Right lobe of liver (tissue), 6 donors: ENCODE results near the gene ECE1. TPM values are rescaled to one million over a fixed set of nuclear protein-coding genes. Genes with fewer than 3 reads are reported as not detected.
"Not testable (repeated sequence)": the region's sequence is repeated elsewhere in the genome, so short reads cannot be mapped to it uniquely, and the experiment has no call there.

Experiments
- ATAC-seq, 4 donors: fragments of 200-7000 bp; cut with Tn5 transposase; one replicate each; pipeline ENCODE4 v1.9.1; 2020; ENCODE audit warnings: mild to moderate bottlenecking in 4 of 4, moderate library complexity in 4 of 4
- DNase-seq, 3 donors: peaks; one replicate each; pipeline ENCODE4 v3.0.0-alpha.2; 2020
- H3K27ac ChIP-seq, 3 donors: fragments of 200-600 bp; one replicate each; pipeline ENCODE4 v1.8.0; 2022
- H3K27me3 ChIP-seq, 2 donors: fragments of 200-600 bp; one replicate each; pipeline ENCODE4 v1.8.0; 2022
- H3K36me3 ChIP-seq, 4 donors: fragments of 200-600 bp; sonication (generic) in 1 of 4; one replicate each; pipeline versions ENCODE4 v1.5.1 to v1.8.0; 2017 to 2022; ENCODE audit warnings: control low read depth in 1 of 4
- H3K4me1 ChIP-seq, 4 donors: fragments of 200-600 bp; sonication (generic) in 1 of 4; one replicate each; pipeline versions ENCODE4 v1.5.1 to v1.8.0; 2017 to 2022; ENCODE audit warnings: control low read depth in 1 of 4
- H3K4me3 ChIP-seq, 3 donors: fragments of 200-600 bp; one replicate each; pipeline ENCODE4 v1.8.0; 2022
- H3K9me3 ChIP-seq, 4 donors: fragments of 200-600 bp; sonication (generic) in 1 of 4; one replicate each; pipeline versions ENCODE4 v1.5.1 to v1.8.0; 2017 to 2022; ENCODE audit warnings: control low read depth in 1 of 4
- POLR2A ChIP-seq: fragments of 450-650 bp; IDR thresholded peaks from one replicate; pipeline ENCODE4 v1.6.1; 2017; ENCODE audit warnings: antibody characterized with exemption, mild to moderate bottlenecking
- WGBS: methylation state at CpG from one replicate; pipeline ENCODE4 v1.1.6; 2018; ENCODE audit warnings: low coverage, low lambda C conversion rate; ENCODE audit not compliant: insufficient coverage; ENCODE audit errors: missing lambda C conversion rate; 5-methylcytosine and 5-hydroxymethylcytosine counted together
- intact Hi-C, 2 donors: fragments of 100-400 bp; cut with DNase I; formaldehyde crosslinking; loops; one replicate each; pipeline versions ENCODE4 v1.11.2 to v1.14.1; 2022
- total RNA-seq, 6 experiments: library from RNA; depleted of rRNA in 2 of 6; stranded (reverse); fragments of >200 nt in 2 of 6; fragmentation: NEBNext Ultra II Directional in 3 of 6; extraction: Animal tissue kit (Norgen Biotek cat#: 25700) in 3 of 6; gene quantifications; one replicate each; pipeline versions ENCODE4 v1.1.0 to v1.2.4, GENCODE V29; 2016 to 2023
- TF ChIP-seq, protein P1 (sequence below), 4 donors: fragments of 200-600 bp in 3 of 4; fragments of 450-650 bp in 1 of 4; IDR thresholded peaks; one replicate each; pipeline versions ENCODE4 v1.5.1 to v1.8.0; 2016 to 2022; ENCODE audit warnings: antibody characterized with exemption in 4 of 4, mild to moderate bottlenecking in 2 of 4
- donor health status: DM: no; HTN: yes; CAD: no.
- donor health status: DM: no; HTN: no; CAD: no.
- donor health status: DM: no; HTN: no; CAD: no.
- donor health status: DM: no; HTN: yes; CAD: no.
- donor health status: DM: no; HTN: yes; CAD: no.

ECE1 gene
- total RNA-seq, 6 experiments from 2014 or later: 39.7 to 61.3 (median 43.8) TPM

DNA sequence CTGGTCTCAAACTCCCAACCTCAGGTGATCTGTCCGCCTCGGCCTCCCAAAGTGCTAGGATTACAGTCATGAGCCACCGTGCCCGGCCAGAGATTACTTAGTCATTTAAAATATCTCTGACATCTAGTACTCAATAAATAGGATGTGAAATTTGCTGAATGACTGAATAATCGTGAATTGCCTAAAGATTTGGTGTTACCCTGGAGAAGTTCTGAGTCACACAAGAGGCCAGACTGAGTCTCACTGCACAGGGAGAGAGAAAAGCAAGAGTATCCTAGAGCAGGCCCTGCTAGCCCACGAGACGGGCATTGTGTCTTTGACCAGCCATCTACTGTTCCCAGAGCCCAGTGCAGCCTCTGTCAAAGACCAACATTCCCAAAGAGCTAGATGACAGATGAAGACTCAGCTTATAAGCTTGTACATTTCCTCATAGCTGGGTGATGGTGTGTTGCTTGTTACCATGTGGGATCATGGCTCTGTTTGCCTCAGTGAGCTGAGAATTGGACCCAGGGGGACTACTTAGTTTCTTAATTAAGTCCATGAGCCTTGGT lies 108.0 kb downstream of the ECE1 start:
- Histone ChIP-seq H3K4me3 (no peak overlapping the region), H3K9me3 (no peaks in the 10 kb centered on the region), H3K27ac (no peak overlapping the region), H3K27me3 (no peaks in the 10 kb centered on the region), H3K4me1 (no peaks in the 10 kb centered on the region), H3K36me3 (no peaks in the 10 kb centered on the region)
- ATAC-seq: peak; percentile 12 to 47 (median 33)
- WGBS: 92% methylated on average over 4 of the region's 7 CpGs
- DNase-seq: no peak
- intact Hi-C loops: no loop called here
- TF ChIP-seq, protein P1, sequence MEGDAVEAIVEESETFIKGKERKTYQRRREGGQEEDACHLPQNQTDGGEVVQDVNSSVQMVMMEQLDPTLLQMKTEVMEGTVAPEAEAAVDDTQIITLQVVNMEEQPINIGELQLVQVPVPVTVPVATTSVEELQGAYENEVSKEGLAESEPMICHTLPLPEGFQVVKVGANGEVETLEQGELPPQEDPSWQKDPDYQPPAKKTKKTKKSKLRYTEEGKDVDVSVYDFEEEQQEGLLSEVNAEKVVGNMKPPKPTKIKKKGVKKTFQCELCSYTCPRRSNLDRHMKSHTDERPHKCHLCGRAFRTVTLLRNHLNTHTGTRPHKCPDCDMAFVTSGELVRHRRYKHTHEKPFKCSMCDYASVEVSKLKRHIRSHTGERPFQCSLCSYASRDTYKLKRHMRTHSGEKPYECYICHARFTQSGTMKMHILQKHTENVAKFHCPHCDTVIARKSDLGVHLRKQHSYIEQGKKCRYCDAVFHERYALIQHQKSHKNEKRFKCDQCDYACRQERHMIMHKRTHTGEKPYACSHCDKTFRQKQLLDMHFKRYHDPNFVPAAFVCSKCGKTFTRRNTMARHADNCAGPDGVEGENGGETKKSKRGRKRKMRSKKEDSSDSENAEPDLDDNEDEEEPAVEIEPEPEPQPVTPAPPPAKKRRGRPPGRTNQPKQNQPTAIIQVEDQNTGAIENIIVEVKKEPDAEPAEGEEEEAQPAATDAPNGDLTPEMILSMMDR (IDR thresholded peaks at IDR 0.05): no peak
- no peak for TF ChIP-seq POLR2A

DNA sequence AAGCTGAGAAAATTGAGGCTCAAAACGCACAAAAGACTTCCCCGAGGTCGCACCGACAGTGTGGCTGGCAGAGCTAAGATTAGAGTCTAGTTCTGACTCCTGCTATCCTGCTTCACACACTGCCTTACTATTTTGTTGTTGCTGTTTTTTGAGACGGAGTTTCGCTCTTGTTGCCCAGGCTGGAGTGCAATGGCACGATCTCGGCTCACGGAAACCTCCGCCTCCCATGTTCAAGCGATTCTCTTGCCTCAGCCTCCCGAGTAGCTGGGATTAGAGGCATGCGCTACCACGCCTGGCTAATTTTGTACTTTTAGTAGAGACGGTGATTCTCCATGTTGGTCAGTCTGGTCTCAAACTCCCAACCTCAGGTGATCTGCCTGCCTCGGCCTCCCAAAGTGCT lies 112.0 kb downstream of the ECE1 start:
- H3K4me3 ChIP-seq, intact Hi-C loops, H3K4me1 ChIP-seq, H3K36me3 ChIP-seq, ATAC-seq, DNase-seq, H3K27me3 ChIP-seq, H3K9me3 ChIP-seq, H3K27ac ChIP-seq: not testable (repeated sequence)
- 92% methylated on average over 15 of the region's 16 CpGs for WGBS

DNA sequence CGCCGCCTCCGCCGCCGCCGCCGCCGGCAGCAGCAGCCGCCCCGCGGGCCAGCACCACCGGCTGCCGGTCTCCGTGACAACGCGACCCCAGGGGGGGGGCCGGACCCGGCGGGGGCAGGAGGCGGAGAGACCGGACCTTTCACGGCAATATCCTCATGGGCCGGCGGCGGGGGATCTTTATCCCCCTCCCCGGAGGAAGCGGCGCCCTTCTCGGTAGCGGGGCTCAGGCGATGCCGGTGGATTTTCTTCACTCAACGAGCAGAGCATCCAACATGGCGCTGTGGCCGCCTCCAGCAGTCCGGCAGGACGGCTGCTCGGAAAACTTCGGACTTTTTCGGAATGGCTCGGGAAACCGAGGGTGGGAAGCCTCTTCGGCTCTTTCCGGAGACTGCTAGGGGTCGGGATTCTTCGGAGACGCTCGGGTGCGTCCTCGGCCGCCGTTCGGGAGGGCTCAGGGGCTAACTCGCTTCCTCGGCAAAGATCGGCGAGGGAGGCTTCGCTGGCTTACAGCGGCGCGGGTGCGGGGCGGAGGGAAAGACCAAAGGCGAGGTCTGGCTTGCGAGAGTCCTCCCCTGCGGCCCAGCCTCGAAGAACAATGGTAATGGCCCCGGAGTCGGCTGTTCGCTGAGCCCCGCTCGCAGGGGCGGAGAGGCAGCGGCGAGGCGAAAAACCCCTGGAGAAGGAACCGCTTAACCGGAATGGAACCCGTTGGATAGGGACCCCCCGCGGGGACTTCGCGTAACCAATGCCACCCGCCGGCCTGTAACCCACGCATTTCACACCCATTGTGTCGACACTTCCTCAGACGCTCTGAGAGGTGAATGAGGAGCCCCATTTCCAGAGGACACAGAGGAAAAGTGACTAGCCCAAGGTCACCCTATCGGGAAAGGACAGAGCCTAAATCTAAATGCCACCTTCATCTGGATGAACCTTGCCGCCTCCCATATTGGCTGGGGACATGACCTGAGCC lies 113.4 kb downstream of the ECE1 start, which contains the start of gene EIF4G3:
Gene EIF4G3 (minus strand): TSS at position 312 of the 970 bp plus-strand sequence. CDS start 174,155 bp downstream, outside the sequence.
- peak; percentile 94 to 97 (median 94) for ATAC-seq
- intact Hi-C loops: no loop called here
- TF ChIP-seq POLR2A: peak; percentile 59
- TF ChIP-seq, protein P1 (IDR thresholded peaks at IDR 0.05): no peak
- no peaks in the 10 kb centered on the region for H3K36me3 ChIP-seq
- H3K4me3 ChIP-seq: peak within 1 kb of the TSS; percentile 75 to 93 (median 90)
- no peaks in the 10 kb centered on the region for H3K27me3 ChIP-seq
- H3K4me1 ChIP-seq: peaks cover 0 to 9% (median 3%) of the 10 kb centered on the region in 4 donors
- 1% methylated on average over 22 of the region's 90 CpGs for WGBS
- H3K27ac ChIP-seq: peak within 1 kb of the TSS; percentile 78 to 98 (median 87)
- no peaks in the 10 kb centered on the region for H3K9me3 ChIP-seq
- DNase-seq: peak; percentile 98 to 100 (median 98)

GRCh38 chr1:21175670-21176581 lies 114.3 kb downstream of the ECE1 start:
- 0% methylated on average over 7 of the region's 69 CpGs for whole genome bisulfite sequencing
- H3K27me3 ChIP-seq: no peaks in the 10 kb centered on the region
- H3K4me1 ChIP-seq: peaks cover 0 to 18% (median 3%) of the 10 kb centered on the region in 4 donors
- H3K4me3 ChIP-seq: peak overlapping the region; percentile 75 to 93 (median 90)
- no peak for TF ChIP-seq POLR2A
- TF ChIP-seq, protein P1 (IDR thresholded peaks at IDR 0.05): no peak
- DNase-seq (peak; percentile 44 to 70 (median 64)), ATAC-seq (peak in 3 of 4 donors; percentile 2 to 14 (median 4))
- intact Hi-C loops: no loop called here
- H3K36me3 ChIP-seq: no peaks in the 10 kb centered on the region
- H3K9me3 ChIP-seq: no peaks in the 10 kb centered on the region
- H3K27ac ChIP-seq: peak overlapping the region; percentile 78 to 98 (median 87)
